Loucy (cell line): Measurements from ENCODE around the gene GALNT11.

Experiments
- CTCF ChIP-seq: fragments of 200-600 bp; sonication (generic); conservative IDR thresholded peaks from 2 replicates; pipeline ENCODE4 v1.5.1; 2014; ENCODE audit warnings: mild to moderate bottlenecking, antibody characterized with exemption, low read length
- EZH2phosphoT487 ChIP-seq: fragments of 200-600 bp; IDR thresholded peaks from 2 replicates; pipeline ENCODE4 v1.6.1; 2018; ENCODE audit warnings: antibody characterized with exemption, mild to moderate bottlenecking, moderate library complexity, borderline replicate concordance

DNA sequence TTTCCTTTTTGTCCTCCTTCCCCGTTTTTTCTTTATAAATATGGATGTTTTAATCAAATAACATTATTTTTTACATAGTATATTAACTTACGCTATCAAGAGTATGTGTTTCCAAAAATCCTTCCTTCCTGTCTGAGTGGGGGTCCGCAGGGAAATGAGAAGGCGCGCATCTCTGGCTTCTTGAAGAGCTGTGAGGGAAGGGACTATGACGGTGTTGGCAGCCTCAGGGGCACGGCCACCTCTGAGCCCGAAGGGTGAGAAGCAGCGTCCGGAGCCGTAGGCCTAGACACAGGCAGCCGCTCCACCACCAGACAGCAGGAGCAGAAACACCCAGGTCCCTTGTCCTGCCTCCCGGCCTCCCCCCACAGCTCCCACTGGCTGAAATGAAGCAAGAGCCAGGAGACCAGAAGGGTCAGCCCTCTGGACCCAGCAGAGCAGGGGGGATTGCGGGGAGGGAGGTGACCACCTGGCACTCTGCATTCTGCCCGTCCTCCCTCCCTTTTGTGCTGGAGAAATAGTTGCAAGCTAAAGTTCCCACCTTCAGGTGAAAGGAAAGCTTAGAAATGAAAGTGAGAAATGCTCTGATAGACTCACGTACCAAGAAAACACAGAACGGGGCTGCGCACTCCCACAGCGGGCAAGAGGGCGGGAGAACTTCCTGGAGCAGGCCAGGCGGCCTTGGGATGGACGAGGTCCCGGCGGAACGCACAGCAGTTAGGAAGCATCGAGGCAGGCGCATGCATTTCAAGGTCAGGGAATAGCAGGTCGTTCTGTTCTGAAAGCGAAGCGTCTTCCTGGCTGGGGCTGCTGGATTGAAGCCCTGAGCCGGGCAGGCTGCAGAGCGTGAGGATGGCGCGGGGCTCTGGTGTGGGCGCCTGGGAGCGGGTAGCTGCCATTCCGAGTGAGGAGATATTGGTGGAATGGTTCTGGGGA is 105.5 kb downstream of the GALNT11 start:
- no peak for TF ChIP-seq CTCF
- TF ChIP-seq EZH2phosphoT487, result no peak
